HCT116 (cell line): ENCODE data around the gene ALAS2. TPM values are rescaled to one million over a fixed set of nuclear protein-coding genes. Genes with fewer than 3 reads are reported as not detected.
A peak's percentile ranks its signal among the peaks of the same experiment; 100 is the strongest.

Experiments used
- ATAC-seq: fragments of 200-7000 bp; cut with Tn5 transposase; 2 replicates; pipeline ENCODE4 v1.9.1; 2020; ENCODE audit warnings: mild to moderate bottlenecking, moderate library complexity
- BruUV-seq: library from RNA; stranded (reverse); fragments of 400-500 nt; replicated peaks from 2 replicates; lab custom pipeline; 2021; lab: Mats Ljungman, UMichigan
- CTCF ChIA-PET: fragments of 300-600 bp; sonication (Branson Sonifier 250); formaldehyde crosslinking; loops from one replicate; lab custom pipeline; 2021; ENCODE audit warnings: antibody characterized with exemption; lab: Charles Lee
- POLR2A ChIA-PET: fragments of 300-600, 350-600 bp; sonication (Branson Sonifier 250); formaldehyde crosslinking; loops from one replicate; lab custom pipeline; 2021; ENCODE audit warnings: antibody characterized with exemption; lab: Charles Lee
- RAD21 ChIA-PET, 2 experiments: fragments of 300-600 bp; sonication (Branson Sonifier 250); formaldehyde crosslinking; loops; one replicate each; lab custom pipeline; 2023; ENCODE audit warnings: low total read pairs in 2 of 2; ENCODE audit not compliant: uncharacterized antibody in 2 of 2, unreplicated experiment in 2 of 2, low non-redundant PET in 1 of 2; lab: Charles Lee
- DNase-seq: peaks from one replicate; pipeline ENCODE4 v3.0.0-alpha.2; 2010; ENCODE audit warnings: low read depth, low spot score
- H2AFZ ChIP-seq: fragments of 200-600 bp; shearing (Covaris generic), sonication (generic); 2 replicates; pipeline ENCODE4 v1.6.1; 2017; ENCODE audit warnings: low read depth, mixed run types, mixed read lengths, antibody characterized with exemption, low read length; ENCODE audit not compliant: poor library complexity, severe bottlenecking
- H3K27ac ChIP-seq: 2 replicates; pipeline ENCODE4 v1.5.1; 2012; ENCODE audit warnings: low read depth, low read length
- H3K27me3 ChIP-seq: fragments of 200-600 bp; sonication (generic); 2 replicates; pipeline ENCODE4 v1.6.1; 2016; ENCODE audit warnings: mixed run types, low read length, mixed read lengths; ENCODE audit not compliant: insufficient read depth
- H3K36me3 ChIP-seq, 2 experiments: fragments of 200-500 bp in 1 of 2; fragments of 200-600 bp in 1 of 2; sonication (Bioruptor generic) in 1 of 2; sonication (generic) in 1 of 2; 2 replicates each; pipeline versions ENCODE4 v1.5.1 to v1.6.1; 2014 to 2016; ENCODE audit warnings: low read length in 2 of 2, inconsistent platforms in 1 of 2, mixed read lengths in 1 of 2, mixed run types in 1 of 2; ENCODE audit not compliant: insufficient read depth in 2 of 2, control insufficient read depth in 1 of 2
- H3K4me1 ChIP-seq, 2 experiments: fragments of 200-600 bp in 1 of 2; sonication (generic) in 1 of 2; 2 replicates each; pipeline versions ENCODE4 v1.5.1 to v1.6.1; 2012 to 2017; ENCODE audit warnings: low read length in 2 of 2, inconsistent platforms in 1 of 2, mild to moderate bottlenecking in 1 of 2, mixed read lengths in 1 of 2, mixed run types in 1 of 2, moderate library complexity in 1 of 2; ENCODE audit not compliant: insufficient read depth in 2 of 2, control insufficient read depth in 1 of 2
- H3K4me2 ChIP-seq: fragments of 200-600 bp; sonication (generic); 2 replicates; pipeline ENCODE4 v1.6.1; 2017; ENCODE audit warnings: mixed run types, low read length, mixed read lengths
- H3K4me3 ChIP-seq, 2 experiments: fragments of 200-600 bp in 1 of 2; sonication (generic) in 1 of 2; replicated peaks in 1 of 2; 2 replicates each; pipeline ENCODE4 v1.5.1; 2011 to 2016; ENCODE audit warnings: low read length in 2 of 2, control low read depth in 1 of 2, low read depth in 1 of 2, mild to moderate bottlenecking in 1 of 2, mixed read lengths in 1 of 2, mixed run types in 1 of 2
- H3K79me2 ChIP-seq: fragments of 200-600 bp; sonication (generic); 2 replicates; pipeline ENCODE4 v1.6.1; 2017; ENCODE audit warnings: mild to moderate bottlenecking, mixed run types, low read length, moderate library complexity, mixed read lengths; ENCODE audit not compliant: insufficient read depth
- H3K9ac ChIP-seq: fragments of 200-600 bp; sonication (generic); 2 replicates; pipeline ENCODE4 v1.6.1; 2016; ENCODE audit warnings: low read length, mixed read lengths
- H3K9me2 ChIP-seq: fragments of 200-600 bp; sonication (generic), shearing (Covaris generic); 2 replicates; pipeline ENCODE4 v1.6.1; 2017; ENCODE audit warnings: mixed run types, mild to moderate bottlenecking, moderate library complexity; ENCODE audit not compliant: insufficient read depth
- H3K9me3 ChIP-seq, 2 experiments: fragments of 200-500 bp in 1 of 2; fragments of 200-600 bp in 1 of 2; sonication (Bioruptor generic) in 1 of 2; sonication (generic) in 1 of 2; 2 replicates each; pipeline ENCODE4 v1.6.1; 2014 to 2017; ENCODE audit warnings: low read length in 2 of 2, mixed read lengths in 2 of 2, inconsistent platforms in 1 of 2, low read depth in 1 of 2, mild to moderate bottlenecking in 1 of 2, mixed run types in 1 of 2, moderate library complexity in 1 of 2; ENCODE audit not compliant: control insufficient read depth in 1 of 2, insufficient read depth in 1 of 2
- H4K20me1 ChIP-seq: fragments of 200-600 bp; sonication (generic), shearing (Covaris generic); 2 replicates; pipeline ENCODE4 v1.6.1; 2017; ENCODE audit warnings: mixed run types, mild to moderate bottlenecking, moderate library complexity; ENCODE audit not compliant: insufficient read depth
- CEBPB ChIP-seq: IDR thresholded peaks from 2 replicates; pipeline ENCODE4 v1.6.1; 2012; ENCODE audit warnings: low read depth
- ELF1 ChIP-seq: IDR thresholded peaks from 2 replicates; pipeline ENCODE4 v1.6.1; 2012; ENCODE audit warnings: low read depth, borderline replicate concordance
- EZH2 ChIP-seq: fragments of 200-600 bp; sonication (generic); IDR thresholded peaks from 2 replicates; pipeline ENCODE4 v1.6.1; 2017; ENCODE audit warnings: antibody characterized with exemption, mixed run types
- EZH2phosphoT487 ChIP-seq: fragments of 200-600 bp; IDR thresholded peaks from 2 replicates; pipeline ENCODE4 v1.6.1; 2018; ENCODE audit warnings: antibody characterized with exemption, borderline replicate concordance
- FOSL1 ChIP-seq: IDR thresholded peaks from 2 replicates; pipeline ENCODE4 v1.6.1; 2012; ENCODE audit warnings: low read depth
- POLR2A ChIP-seq: IDR thresholded peaks from 2 replicates; pipeline ENCODE4 v1.7.0; 2011; ENCODE audit warnings: borderline replicate concordance; ENCODE audit not compliant: insufficient read depth, insufficient read length; ENCODE audit errors: extremely low read depth
- RAD21 ChIP-seq: IDR thresholded peaks from 2 replicates; pipeline ENCODE4 v1.6.1; 2012; ENCODE audit warnings: low read depth, mild to moderate bottlenecking
- SIN3A ChIP-seq: IDR thresholded peaks from 2 replicates; pipeline ENCODE4 v1.6.1; 2012; ENCODE audit warnings: low read depth
- intact Hi-C: fragments of 100-400 bp; cut with micrococcal nuclease; formaldehyde crosslinking; loops from 2 replicates; pipeline ENCODE4 v1.10.0; 2022
- total RNA-seq: library from RNA; stranded (reverse); gene quantifications from one replicate; pipeline ENCODE4 v1.2.1, GENCODE V29; 2021; ENCODE audit not compliant: unreplicated experiment
- TF ChIP-seq, protein P1 (sequence below): IDR thresholded peaks from 2 replicates; pipeline ENCODE4 v1.6.1; 2011; ENCODE audit warnings: mild to moderate bottlenecking, low read length, moderate library complexity; ENCODE audit not compliant: insufficient replicate concordance; ENCODE audit errors: extremely low read depth
- TF ChIP-seq, protein P2 (sequence below): IDR thresholded peaks from 2 replicates; pipeline ENCODE4 v1.6.1; 2012; ENCODE audit warnings: low read depth
- TF ChIP-seq, protein P3 (sequence below): IDR thresholded peaks from 2 replicates; pipeline ENCODE4 v1.6.1; 2012

ALAS2 gene
- total RNA-seq, 1 experiment from 2014 or later: not detected

DNA sequence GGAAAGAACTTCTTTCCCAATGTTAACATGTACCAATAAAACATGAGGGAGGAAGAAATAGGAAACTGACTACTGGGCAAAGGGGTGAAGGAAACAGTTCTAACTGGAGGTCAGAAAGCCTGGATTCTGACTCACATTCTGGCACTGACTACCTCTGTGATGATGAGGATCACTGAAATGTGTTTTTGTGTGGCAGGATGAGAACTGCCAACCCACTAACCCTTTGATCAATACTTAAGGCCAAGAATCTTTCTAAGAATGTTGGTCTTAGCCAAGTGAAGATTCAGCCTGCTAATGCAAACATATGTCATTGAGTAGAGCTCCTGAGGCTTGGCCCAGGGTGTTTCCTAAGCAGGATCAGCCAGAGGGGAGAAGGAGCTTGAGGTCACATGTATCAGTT is 4.6 kb downstream of the ALAS2 start:
- DNase-seq: no peak
- H3K4me3 ChIP-seq: no peak overlapping the region
- H3K4me1 ChIP-seq: peaks cover 0 to 6% of the 10 kb centered on the region in 2 experiments; a peak in 1 of 4 replicates
- H3K36me3 ChIP-seq: no peaks in the 10 kb centered on the region
- no TSS peak for BruUV-seq
- RAD21 ChIA-PET: no interaction called here
- no peaks in the 10 kb centered on the region for H3K79me2 ChIP-seq
- H3K27me3 ChIP-seq: no peaks in the 10 kb centered on the region
- intact Hi-C loops: no loop called here
- CTCF ChIA-PET: no interaction called here
- no peak for ATAC-seq
- 0 out of 2 replicates have a peak overlapping the region, but pooled peaks have one; percentile 7 for H3K4me2 ChIP-seq
- no peak overlapping the region for H2AFZ ChIP-seq
- no peak for TF ChIP-seq CEBPB
- TF ChIP-seq, protein P1, sequence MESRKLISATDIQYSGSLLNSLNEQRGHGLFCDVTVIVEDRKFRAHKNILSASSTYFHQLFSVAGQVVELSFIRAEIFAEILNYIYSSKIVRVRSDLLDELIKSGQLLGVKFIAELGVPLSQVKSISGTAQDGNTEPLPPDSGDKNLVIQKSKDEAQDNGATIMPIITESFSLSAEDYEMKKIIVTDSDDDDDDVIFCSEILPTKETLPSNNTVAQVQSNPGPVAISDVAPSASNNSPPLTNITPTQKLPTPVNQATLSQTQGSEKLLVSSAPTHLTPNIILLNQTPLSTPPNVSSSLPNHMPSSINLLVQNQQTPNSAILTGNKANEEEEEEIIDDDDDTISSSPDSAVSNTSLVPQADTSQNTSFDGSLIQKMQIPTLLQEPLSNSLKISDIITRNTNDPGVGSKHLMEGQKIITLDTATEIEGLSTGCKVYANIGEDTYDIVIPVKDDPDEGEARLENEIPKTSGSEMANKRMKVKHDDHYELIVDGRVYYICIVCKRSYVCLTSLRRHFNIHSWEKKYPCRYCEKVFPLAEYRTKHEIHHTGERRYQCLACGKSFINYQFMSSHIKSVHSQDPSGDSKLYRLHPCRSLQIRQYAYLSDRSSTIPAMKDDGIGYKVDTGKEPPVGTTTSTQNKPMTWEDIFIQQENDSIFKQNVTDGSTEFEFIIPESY: no peak
- TF ChIP-seq, protein P2, sequence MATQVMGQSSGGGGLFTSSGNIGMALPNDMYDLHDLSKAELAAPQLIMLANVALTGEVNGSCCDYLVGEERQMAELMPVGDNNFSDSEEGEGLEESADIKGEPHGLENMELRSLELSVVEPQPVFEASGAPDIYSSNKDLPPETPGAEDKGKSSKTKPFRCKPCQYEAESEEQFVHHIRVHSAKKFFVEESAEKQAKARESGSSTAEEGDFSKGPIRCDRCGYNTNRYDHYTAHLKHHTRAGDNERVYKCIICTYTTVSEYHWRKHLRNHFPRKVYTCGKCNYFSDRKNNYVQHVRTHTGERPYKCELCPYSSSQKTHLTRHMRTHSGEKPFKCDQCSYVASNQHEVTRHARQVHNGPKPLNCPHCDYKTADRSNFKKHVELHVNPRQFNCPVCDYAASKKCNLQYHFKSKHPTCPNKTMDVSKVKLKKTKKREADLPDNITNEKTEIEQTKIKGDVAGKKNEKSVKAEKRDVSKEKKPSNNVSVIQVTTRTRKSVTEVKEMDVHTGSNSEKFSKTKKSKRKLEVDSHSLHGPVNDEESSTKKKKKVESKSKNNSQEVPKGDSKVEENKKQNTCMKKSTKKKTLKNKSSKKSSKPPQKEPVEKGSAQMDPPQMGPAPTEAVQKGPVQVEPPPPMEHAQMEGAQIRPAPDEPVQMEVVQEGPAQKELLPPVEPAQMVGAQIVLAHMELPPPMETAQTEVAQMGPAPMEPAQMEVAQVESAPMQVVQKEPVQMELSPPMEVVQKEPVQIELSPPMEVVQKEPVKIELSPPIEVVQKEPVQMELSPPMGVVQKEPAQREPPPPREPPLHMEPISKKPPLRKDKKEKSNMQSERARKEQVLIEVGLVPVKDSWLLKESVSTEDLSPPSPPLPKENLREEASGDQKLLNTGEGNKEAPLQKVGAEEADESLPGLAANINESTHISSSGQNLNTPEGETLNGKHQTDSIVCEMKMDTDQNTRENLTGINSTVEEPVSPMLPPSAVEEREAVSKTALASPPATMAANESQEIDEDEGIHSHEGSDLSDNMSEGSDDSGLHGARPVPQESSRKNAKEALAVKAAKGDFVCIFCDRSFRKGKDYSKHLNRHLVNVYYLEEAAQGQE: no peak
- TF ChIP-seq, protein P3, sequence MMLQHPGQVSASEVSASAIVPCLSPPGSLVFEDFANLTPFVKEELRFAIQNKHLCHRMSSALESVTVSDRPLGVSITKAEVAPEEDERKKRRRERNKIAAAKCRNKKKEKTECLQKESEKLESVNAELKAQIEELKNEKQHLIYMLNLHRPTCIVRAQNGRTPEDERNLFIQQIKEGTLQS: no peak
- no peak for TF ChIP-seq EZH2
- TF ChIP-seq FOSL1: no peak
- TF ChIP-seq SIN3A: no peak
- TF ChIP-seq POLR2A: no peak
- TF ChIP-seq EZH2phosphoT487: no peak
- no peak for TF ChIP-seq ELF1
- no peak for TF ChIP-seq RAD21
- POLR2A ChIA-PET: no interaction called here
- H3K9ac ChIP-seq: no peak overlapping the region
- H3K9me2 ChIP-seq: no peaks in the 10 kb centered on the region
- H4K20me1 ChIP-seq: no peaks in the 10 kb centered on the region
- H3K27ac ChIP-seq: no peak overlapping the region
- H3K9me3 ChIP-seq: no peaks in the 10 kb centered on the region
